ENCODE data around the gene ATG4D. TPM values are rescaled to one million over a fixed set of nuclear protein-coding genes. Genes with fewer than 3 reads are reported as not detected.

The ATG4D gene
- total and polyA plus RNA-seq, 2 of the 4 experiments (the other 2 are of a cell fraction) = 8.2 to 21.8 TPM

DNA sequence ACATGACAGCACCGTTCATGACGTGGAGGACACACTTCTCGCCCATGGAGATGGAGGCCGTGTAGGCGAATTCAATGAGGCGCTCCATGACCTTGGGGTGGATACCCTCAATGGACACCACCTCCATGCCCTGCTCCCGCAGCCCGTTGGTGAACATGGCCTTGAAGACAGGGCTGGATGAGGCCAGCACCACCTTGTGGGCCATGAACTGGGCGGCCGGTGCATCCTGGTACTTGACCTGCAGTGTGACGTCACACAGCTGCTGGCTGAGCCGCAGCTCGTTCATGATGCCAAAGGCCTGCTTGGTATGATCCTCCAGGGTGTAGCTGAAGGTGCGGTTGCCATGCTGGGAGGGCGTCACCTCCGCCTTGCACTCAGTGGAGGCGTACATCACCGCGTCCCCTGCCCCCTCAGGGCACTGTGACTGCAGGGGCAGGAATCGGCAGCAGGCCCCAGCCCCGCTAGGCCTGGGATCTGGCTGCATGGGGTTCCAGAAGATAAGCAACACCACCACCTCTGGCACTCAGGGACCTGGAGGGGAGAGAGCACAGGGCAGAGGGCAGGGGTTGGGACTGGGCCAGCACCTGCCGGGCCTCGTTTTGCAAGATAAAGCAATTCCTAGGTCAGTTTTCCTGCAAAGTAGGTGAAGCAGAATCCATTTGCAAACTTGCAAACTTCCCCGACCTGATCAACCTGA lies 44.0 kb upstream of the ATG4D start:
- no peak overlapping the region for H4K91ac ChIP-seq (ENCODE audit: insufficient read depth, low read depth, low read length)
- H3K9ac ChIP-seq (ENCODE audit: low read depth, low read length) = no peak overlapping the region
- 92% methylated on average over 13 of the region's 24 CpGs; no CpG with 5 or more reads in 1 of the 2 experiments for WGBS, 2 experiments (ENCODE audit: extremely low coverage in 2 of 2, insufficient read length in 1 of 2)
- H3K9me1 ChIP-seq (ENCODE audit: insufficient read depth, low read length) = peaks cover 10% of the 10 kb centered on the region
- H3K9me3 ChIP-seq (ENCODE audit: control insufficient read depth, insufficient read depth, low read length) = no peaks in the 10 kb centered on the region
- no peak overlapping the region for H3K23ac ChIP-seq (ENCODE audit: low read depth, low read length)
- peaks cover 3% of the 10 kb centered on the region; the same call in 1 of the 2 replicates for H3K4me1 ChIP-seq (ENCODE audit: control insufficient read depth, insufficient read depth, low read length)
- H2AK5ac ChIP-seq (ENCODE audit: low read depth, low read length) = no peak overlapping the region
- no peak overlapping the region for H2BK20ac ChIP-seq (ENCODE audit: low read depth, low read length)
- peak overlapping the region; percentile 67 for H2AFZ ChIP-seq (replicated peaks; ENCODE audit: low read length, poor library complexity)
- intact Hi-C loops (cut with micrococcal nuclease) = no loop called here
- H3K27ac ChIP-seq (ENCODE audit: insufficient read depth, low read length) = no peak overlapping the region
- peaks cover 12% of the 10 kb centered on the region for H4K20me1 ChIP-seq (ENCODE audit: insufficient read depth, low read length)
- H3K14ac ChIP-seq (replicated peaks; ENCODE audit: low read depth, low read length) = no peak overlapping the region
- no peak overlapping the region for H3K4me2 ChIP-seq (ENCODE audit: low read depth, low read length)
- dilution Hi-C loops (cut with HindIII; ENCODE audit: low sequenced_read_pairs, unreplicated experiment) = no loop called here
- no peak overlapping the region for H2BK120ac ChIP-seq (ENCODE audit: low read depth, low read length)
- H4K5ac ChIP-seq (ENCODE audit: low read depth, low read length) = no peak overlapping the region
- H3K18ac ChIP-seq (ENCODE audit: low read depth, low read length) = no peak overlapping the region
- H3K56ac ChIP-seq (ENCODE audit: extremely low read depth, insufficient read depth, low read length) = no peak overlapping the region
- H3K4ac ChIP-seq (ENCODE audit: low read depth, low read length) = no peak overlapping the region
- H3K36me3 ChIP-seq (ENCODE audit: control insufficient read depth, insufficient read depth, low read length) = peaks cover 33% of the 10 kb centered on the region
- no peak for TF ChIP-seq FOS (IDR thresholded peaks at IDR 0.05; ENCODE audit: low read depth, low read length)
- no peak for TF ChIP-seq POLR2A (IDR thresholded peaks at IDR 0.05; ENCODE audit: low read depth, low read length)
- no peak for TF ChIP-seq CEBPB (IDR thresholded peaks at IDR 0.05; ENCODE audit: low read depth, low read length)
- TF ChIP-seq, protein P1, sequence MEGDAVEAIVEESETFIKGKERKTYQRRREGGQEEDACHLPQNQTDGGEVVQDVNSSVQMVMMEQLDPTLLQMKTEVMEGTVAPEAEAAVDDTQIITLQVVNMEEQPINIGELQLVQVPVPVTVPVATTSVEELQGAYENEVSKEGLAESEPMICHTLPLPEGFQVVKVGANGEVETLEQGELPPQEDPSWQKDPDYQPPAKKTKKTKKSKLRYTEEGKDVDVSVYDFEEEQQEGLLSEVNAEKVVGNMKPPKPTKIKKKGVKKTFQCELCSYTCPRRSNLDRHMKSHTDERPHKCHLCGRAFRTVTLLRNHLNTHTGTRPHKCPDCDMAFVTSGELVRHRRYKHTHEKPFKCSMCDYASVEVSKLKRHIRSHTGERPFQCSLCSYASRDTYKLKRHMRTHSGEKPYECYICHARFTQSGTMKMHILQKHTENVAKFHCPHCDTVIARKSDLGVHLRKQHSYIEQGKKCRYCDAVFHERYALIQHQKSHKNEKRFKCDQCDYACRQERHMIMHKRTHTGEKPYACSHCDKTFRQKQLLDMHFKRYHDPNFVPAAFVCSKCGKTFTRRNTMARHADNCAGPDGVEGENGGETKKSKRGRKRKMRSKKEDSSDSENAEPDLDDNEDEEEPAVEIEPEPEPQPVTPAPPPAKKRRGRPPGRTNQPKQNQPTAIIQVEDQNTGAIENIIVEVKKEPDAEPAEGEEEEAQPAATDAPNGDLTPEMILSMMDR (conservative IDR thresholded peaks at IDR 0.05; ENCODE audit: low read depth, low read length) = no peak
- TF ChIP-seq CHD1 (IDR thresholded peaks at IDR 0.05; ENCODE audit: low read depth, low read length) = no peak
- TF ChIP-seq MAFK (IDR thresholded peaks at IDR 0.05; ENCODE audit: low read depth, low read length) = no peak
- no peak for TF ChIP-seq SMC3 (IDR thresholded peaks at IDR 0.05; ENCODE audit: low read depth, low read length)
- no peak for TF ChIP-seq NFE2L2 (IDR thresholded peaks at IDR 0.05; ENCODE audit: low read depth, low read length)
- no peak for TF ChIP-seq USF2 (IDR thresholded peaks at IDR 0.05; ENCODE audit: low read depth, low read length)
- TF ChIP-seq RCOR1 (IDR thresholded peaks at IDR 0.05; ENCODE audit: insufficient replicate concordance, low read length) = no peak
- no peak for TF ChIP-seq ELK1 (IDR thresholded peaks at IDR 0.05; ENCODE audit: borderline replicate concordance, low read depth, low read length)
- TF ChIP-seq RAD21 (IDR thresholded peaks at IDR 0.05; ENCODE audit: low read length) = no peak
- no peak for TF ChIP-seq MXI1 (IDR thresholded peaks at IDR 0.05; ENCODE audit: borderline replicate concordance, low read depth, low read length)
- TF ChIP-seq MAZ (IDR thresholded peaks at IDR 0.05; ENCODE audit: borderline replicate concordance, low read depth, low read length) = no peak
- TF ChIP-seq BHLHE40 (IDR thresholded peaks at IDR 0.05; ENCODE audit: low read depth, low read length) = no peak
- TF ChIP-seq RFX5 (IDR thresholded peaks at IDR 0.05; ENCODE audit: low read depth, low read length) = no peak
- in situ Hi-C loops (cut with MboI; ENCODE audit: low sequenced_read_pairs) = loop anchor here (10.0 kb wide), 1 partner anchor 145 kb away; no protein-coding TSS in a partner anchor
- no peak overlapping the region for H2BK15ac ChIP-seq (ENCODE audit: low read depth, low read length)
- no peak for DNase-seq
- H3K4me3 ChIP-seq (ENCODE audit: insufficient read depth, low read depth, low read length) = no peak overlapping the region
- peaks cover 24 to 53% of the 10 kb centered on the region in 2 experiments for H3K79me1 ChIP-seq (ENCODE audit: low read depth in 1 of 2, low read length in 2 of 2)
- CTCF ChIA-PET = no interaction called here
- no TSS peak for BruUV-seq (replicated peaks)
- no peak overlapping the region for H2BK5ac ChIP-seq (ENCODE audit: low read depth, low read length, poor library complexity, severe bottlenecking)
- H4K8ac ChIP-seq (ENCODE audit: low read depth in 2 of 2, low read length in 2 of 2) = no peak overlapping the region
- POLR2A ChIA-PET (ENCODE audit: unreplicated experiment) = interaction anchor here (0.6 kb wide), 1 partner anchor 82 kb away, joined by 5 read pairs; no protein-coding TSS in a partner anchor
- no peak for ATAC-seq (ENCODE audit: low read depth)
- H3K27me3 ChIP-seq (ENCODE audit: control insufficient read depth, insufficient read depth, low read length) = no peaks in the 10 kb centered on the region
- no peak overlapping the region for H2AK9ac ChIP-seq (replicated peaks; ENCODE audit: low read depth, low read length, poor library complexity)
